SHP77 (cell line): ENCODE measurements around the gene CRIP1.
A peak's percentile ranks its signal among the peaks of the same experiment; 100 is the strongest.

ENCODE experiments used
- DNase-seq, 2 experiments: peaks; one replicate each; lab custom pipeline; 2025; lab: John Stamatoyannopoulos, UW

CRIP1 gene

GRCh38 chr14:105486163-105486973 lies at the start of gene CRIP1:
TSS of gene CRIP1 (plus strand) at chr14:105486886. CDS start at chr14:105487260, 374 bp downstream.
- DNase-seq, result no peak

- DNase-seq, result no peak
These were observed 49.6 kb upstream of the CRIP1 start for GRCh38 chr14:105436891-105437722.

GRCh38 chr14:105437723-105438500 lies 48.8 kb upstream of the CRIP1 start:
- no peak for DNase-seq

- DNase-seq, result no peak
These were observed 47.5 kb upstream of the CRIP1 start for GRCh38 chr14:105439179-105439578.

GRCh38 chr14:105439710-105440553 lies 46.8 kb upstream of the CRIP1 start:
- DNase-seq, result peak; percentile 52 to 67

- no peak for DNase-seq
These were observed 46.2 kb upstream of the CRIP1 start for GRCh38 chr14:105440554-105440900.

- DNase-seq, result no peak
These were observed 45.7 kb upstream of the CRIP1 start for GRCh38 chr14:105440992-105441391.

- no peak for DNase-seq
These were observed 44.6 kb upstream of the CRIP1 start for GRCh38 chr14:105442125-105442524.

- no peak for DNase-seq
These were observed 43.9 kb upstream of the CRIP1 start for GRCh38 chr14:105442834-105443233.

GRCh38 chr14:105444859-105445258 lies 41.8 kb upstream of the CRIP1 start:
- DNase-seq, result no peak

GRCh38 chr14:105445290-105445689 lies 41.4 kb upstream of the CRIP1 start:
- no peak for DNase-seq

- DNase-seq, result no peak
These were observed 40.5 kb upstream of the CRIP1 start for GRCh38 chr14:105445901-105446845.

- no peak for DNase-seq
These were observed 39.7 kb upstream of the CRIP1 start for GRCh38 chr14:105446971-105447370.

- no peak for DNase-seq
These were observed 38.7 kb upstream of the CRIP1 start for GRCh38 chr14:105447651-105448640.

GRCh38 chr14:105448706-105449111 lies 38.0 kb upstream of the CRIP1 start:
- no peak for DNase-seq

- DNase-seq, result no peak
These were observed 37.2 kb upstream of the CRIP1 start for GRCh38 chr14:105449276-105450122.

GRCh38 chr14:105450123-105450505 lies 36.6 kb upstream of the CRIP1 start:
- DNase-seq, result no peak
